Activated T-cell treated with anti-CD3 and anti-CD28 coated beads, Interleukin-2, amount 50 U/mL, for 1 hour (primary cell): ENCODE measurements around the gene NT5DC3.
"Not testable (repeated sequence)": the region's sequence is repeated elsewhere in the genome, so short reads cannot be mapped to it uniquely, and the experiment has no call there.

Source experiments
- DNase-seq: peaks from one replicate; pipeline ENCODE4 v3.0.0-alpha.2; 2020

The NT5DC3 gene

DNA sequence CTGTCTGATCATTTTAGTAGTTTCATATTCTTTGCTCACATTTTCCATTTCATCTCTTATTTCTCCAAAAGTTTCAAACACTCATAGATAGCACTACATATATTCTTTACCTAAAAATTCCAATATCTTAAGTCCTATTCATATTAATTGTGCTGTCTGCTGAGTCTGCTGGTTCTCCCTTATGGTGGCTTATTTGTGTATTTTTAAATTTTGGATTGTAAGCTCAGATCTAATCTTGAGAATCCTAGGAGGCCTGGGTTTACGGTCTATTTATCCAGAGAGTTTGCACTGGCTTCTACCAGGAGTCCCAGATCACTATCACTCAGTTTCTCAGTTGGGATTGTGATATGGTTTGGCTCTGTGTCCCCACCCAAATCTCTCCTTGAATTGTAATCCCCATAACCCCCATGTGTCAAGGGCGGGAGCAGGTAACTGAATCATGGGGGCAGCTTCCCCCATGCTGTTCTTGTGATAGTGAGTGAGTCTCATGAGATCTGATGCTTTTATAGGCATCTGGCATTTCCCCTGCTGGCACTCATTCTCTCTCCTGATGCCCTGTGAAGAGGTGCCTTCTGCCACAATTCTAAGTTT is 10.2 kb downstream of the NT5DC3 start:
- no peak for DNase-seq

GRCh38 chr12:103830025-103830725 is 10.9 kb downstream of the NT5DC3 start:
- DNase-seq = no peak

DNA sequence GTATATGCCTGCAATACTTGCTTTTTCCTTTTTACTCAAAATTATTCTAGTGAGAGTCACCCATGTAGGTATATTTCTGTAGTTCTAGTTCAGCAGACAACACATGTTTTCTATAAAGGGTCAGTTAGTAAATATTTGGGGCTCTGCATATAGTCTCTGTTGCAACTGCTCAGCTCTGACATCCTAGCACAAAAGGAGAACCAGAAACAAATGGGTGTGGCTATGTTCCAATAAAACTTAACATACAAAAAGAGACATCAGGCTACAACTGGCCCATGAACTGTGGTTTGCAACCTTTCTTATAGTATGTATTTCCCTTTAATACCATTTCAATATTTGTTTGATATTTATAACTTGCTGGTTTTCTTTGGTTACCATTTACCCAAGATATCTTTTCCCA is 11.9 kb downstream of the NT5DC3 start:
- no peak for DNase-seq

DNA sequence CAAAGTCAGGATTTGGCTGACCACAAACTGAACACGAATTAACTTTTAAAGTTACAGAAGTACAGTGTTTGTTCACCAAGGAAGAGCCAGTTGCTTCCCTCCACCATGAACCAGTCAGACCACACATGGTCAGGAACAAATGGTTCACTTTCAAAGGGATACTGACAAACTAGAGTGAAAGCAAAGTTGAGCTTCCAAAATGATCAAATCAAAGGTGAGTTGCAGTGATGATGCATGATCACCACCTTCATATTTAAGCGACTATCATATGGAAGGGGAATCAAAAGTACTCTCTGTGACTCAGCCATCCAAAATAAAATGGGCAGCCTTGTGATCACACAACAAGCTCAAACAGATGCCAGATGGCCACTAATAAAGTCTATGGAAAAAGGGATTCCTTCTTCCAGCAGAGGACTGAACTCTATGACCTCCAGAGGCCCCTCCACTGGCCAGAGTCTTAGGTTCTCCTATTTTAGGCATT is 13.1 kb downstream of the NT5DC3 start:
- no peak for DNase-seq

DNA sequence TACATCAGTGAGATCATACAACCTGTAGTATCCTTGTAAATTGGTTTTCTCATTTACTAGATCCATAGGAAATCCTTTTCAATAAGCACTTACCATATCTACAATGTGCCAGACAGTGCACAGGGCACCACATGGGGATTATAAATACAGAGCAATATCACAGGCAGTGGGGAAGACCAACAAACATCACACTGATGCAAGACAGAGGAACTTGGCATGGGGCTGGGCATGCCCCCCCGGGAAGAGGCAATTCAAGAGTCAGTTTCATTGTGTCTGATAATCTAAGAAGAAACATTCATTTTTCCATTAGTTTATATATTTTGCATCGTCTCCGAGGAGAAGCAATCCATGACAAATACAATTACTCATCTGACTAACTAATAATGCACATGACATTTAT is 16.2 kb downstream of the NT5DC3 start:
- DNase-seq = no peak

DNA sequence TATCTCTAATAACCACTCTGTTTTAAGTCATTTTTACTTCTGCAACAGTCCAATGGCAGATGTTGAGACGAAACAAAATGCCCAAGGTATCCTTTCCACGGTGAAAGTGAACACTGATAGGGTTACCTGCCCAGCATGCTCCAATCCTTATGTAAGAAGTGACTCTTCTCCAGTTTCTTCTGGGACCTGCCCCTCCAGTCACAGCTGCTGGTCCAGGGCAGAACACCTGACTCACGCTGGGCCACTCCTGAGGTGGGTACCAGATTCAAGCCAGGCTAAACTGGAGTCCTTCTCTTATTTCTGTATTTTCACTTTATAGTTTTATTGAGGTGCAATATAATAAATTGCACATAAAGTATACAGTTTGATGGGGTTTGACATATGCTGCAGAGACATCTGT is 16.7 kb downstream of the NT5DC3 start:
- no peak for DNase-seq

DNA sequence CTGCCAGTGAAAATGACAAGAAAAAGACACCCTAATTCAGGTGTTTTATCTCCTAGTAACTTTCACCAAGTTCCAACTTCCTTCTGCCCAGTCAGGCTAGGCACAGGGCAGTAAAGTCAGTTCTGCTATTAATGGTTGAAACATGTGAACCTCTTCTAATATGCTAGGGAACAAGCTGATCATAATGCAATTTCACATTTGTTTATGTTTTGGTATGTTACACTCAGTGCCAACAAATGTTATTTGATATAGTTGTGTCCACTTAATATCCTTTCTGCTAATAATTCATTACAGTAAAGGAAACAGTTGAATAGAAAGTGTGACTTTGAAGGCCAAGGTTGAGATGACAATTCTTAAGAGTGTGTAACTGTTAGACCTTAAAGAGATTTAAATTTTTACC is 17.2 kb downstream of the NT5DC3 start:
- no peak for DNase-seq

GRCh38 chr12:103821773-103822172 is 19.3 kb downstream of the NT5DC3 start:
- no peak for DNase-seq

GRCh38 chr12:103820881-103821489 is 20.0 kb downstream of the NT5DC3 start:
- DNase-seq = no peak

GRCh38 chr12:103820361-103820760 is 20.7 kb downstream of the NT5DC3 start:
- DNase-seq = no peak

- no peak for DNase-seq
Observed at GRCh38 chr12:103819892-103820291, 21.1 kb downstream of the NT5DC3 start.

DNA sequence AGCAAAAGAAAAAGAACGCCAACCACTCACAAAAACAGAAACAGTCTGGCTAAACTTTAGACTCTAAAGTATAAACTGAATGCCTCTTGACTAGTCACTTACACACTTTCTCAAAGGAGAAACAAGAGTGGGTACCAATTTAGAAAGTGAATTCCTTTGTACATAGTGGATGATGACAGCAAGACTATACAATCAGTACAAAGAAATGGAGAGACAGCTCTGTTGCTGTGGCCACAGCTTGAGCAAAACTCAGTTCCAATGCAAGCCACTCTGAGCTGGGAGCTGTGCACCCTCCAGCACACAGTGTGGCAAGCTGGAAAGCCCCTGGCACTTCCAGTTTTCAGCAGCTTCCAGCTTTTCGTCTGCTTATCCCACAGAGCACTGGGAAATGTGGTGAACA is 21.7 kb downstream of the NT5DC3 start:
- DNase-seq = no peak

GRCh38 chr12:103817791-103818190 is 23.2 kb downstream of the NT5DC3 start:
- DNase-seq = no peak

GRCh38 chr12:103816663-103817062 is 24.4 kb downstream of the NT5DC3 start:
- DNase-seq = no peak

DNA sequence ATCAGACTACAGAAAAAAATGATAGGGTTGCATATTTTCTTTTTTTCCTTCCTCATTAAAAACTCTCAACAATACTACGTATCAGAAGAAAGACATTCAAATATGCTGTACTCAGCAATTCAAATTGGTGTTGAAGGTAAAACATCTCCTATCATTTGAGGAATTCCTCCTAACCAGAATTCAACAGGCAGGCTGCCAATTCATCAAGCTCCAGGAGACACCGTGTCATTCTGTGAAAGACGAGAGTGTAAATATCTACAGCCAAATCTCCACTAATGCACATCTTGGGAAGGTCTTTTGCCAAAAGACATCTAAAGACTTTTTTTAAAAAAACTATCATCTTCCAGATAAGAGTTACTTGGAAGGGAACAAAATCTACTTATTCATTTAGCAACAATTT is 26.6 kb downstream of the NT5DC3 start:
- no peak for DNase-seq

DNA sequence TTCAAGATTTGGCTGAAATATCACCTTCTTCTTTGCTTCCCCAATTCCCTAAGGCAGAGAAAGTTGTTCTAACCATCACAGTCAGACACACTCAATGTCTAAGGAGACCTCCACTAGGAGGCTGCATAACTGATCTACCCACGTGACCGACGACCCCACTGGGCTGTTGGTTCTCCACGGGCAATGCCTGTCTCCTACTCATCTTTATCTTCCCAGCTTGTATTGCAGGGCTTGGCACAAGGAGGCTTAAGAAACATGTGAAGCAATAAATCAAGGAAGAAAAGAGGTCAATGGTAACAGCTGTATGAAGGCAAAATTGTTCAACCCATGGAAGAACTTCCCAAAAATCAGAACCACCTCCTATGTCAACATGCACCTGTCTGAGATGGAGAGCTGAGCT is 27.1 kb downstream of the NT5DC3 start:
- no peak for DNase-seq

- DNase-seq = no peak
Observed at GRCh38 chr12:103813426-103813825, 27.6 kb downstream of the NT5DC3 start.

DNA sequence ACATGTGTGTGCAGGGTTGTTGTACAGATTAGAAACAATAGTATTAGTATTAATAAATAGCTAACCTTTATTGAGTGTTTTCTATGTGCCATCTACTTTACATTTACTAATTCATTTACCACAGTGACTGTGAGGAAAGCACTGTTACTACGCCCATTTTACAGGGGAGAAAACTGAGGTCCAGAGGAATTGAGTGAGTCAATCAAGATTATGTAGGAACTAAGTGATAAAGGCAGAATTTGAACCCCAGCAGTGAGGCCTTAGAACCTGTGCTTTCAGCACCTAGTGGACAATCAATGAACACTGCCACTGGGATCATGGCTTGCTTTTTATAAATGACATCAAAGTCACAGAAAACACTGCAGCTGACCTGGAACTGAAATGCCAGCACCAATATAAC is 28.2 kb downstream of the NT5DC3 start:
- DNase-seq = no peak

DNA sequence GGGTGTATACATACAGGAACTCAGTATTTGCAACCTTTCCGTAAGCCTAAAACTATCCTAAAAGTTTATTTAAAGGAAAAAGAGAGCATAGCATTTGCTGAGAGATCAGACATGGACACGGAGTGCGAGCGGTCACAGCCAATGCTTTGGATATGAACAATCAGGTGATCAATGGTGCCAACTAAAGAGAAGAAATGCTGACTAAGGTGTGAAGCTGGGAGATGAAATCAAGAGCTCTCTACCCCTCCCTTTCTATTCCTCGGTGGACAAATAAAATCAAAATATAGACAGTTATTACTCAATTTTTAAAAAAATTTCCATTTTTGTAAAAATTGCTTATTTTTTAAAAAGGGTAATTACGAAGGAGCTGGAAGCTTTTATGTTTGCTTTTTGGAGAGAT is 29.2 kb downstream of the NT5DC3 start:
- no peak for DNase-seq

GRCh38 chr12:103810111-103810510 is 30.9 kb downstream of the NT5DC3 start:
- no peak for DNase-seq

DNA sequence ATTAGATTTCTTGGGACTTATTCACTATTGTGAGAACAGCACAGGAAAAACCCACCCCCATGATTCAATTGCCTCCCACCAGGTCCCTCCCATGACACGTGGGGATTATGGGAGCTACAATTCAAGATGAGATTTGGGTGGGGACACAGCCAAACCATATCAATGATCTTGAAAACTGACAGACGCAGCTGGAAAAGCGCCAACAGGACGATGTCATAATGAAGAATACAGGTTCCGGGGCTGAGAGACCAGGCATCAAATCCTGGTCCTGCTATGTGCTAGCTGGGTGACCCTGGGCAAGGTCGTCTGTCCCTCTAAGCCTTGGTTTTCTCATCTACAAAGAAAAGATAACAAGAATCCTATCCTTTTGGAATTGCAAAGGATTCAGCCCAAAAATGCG is 31.4 kb downstream of the NT5DC3 start:
- DNase-seq = not testable (repeated sequence)

GRCh38 chr12:103809154-103809553 is 31.9 kb downstream of the NT5DC3 start:
- no peak for DNase-seq

- no peak for DNase-seq
Observed at GRCh38 chr12:103808239-103808880, 32.7 kb downstream of the NT5DC3 start.
